Colonic mucosa (tissue), 4 donors: ENCODE results near the gene MYO1A. TPM values are rescaled to one million over a fixed set of nuclear protein-coding genes. Genes with fewer than 3 reads are reported as not detected.

Experiments used
- DNase-seq: peaks from one replicate; pipeline ENCODE4 v3.0.0-alpha.2; 2020
- H3K27ac ChIP-seq: fragments of 200-600 bp; one replicate; pipeline ENCODE4 v1.8.0; 2021
- H3K27me3 ChIP-seq: fragments of 200-600 bp; one replicate; pipeline ENCODE4 v1.8.0; 2021
- H3K36me3 ChIP-seq: fragments of 200-600 bp; one replicate; pipeline ENCODE4 v1.8.0; 2021
- H3K4me1 ChIP-seq: fragments of 200-600 bp; one replicate; pipeline ENCODE4 v1.8.0; 2021; ENCODE audit warnings: mild to moderate bottlenecking
- H3K4me3 ChIP-seq: fragments of 200-600 bp; one replicate; pipeline ENCODE4 v1.8.0; 2021
- H3K9ac ChIP-seq, 2 donors: one replicate each; pipeline ENCODE4 v1.7.0; 2013; ENCODE audit warnings: control low read depth in 2 of 2, low read depth in 2 of 2, low read length in 2 of 2
- H3K9me3 ChIP-seq: fragments of 200-600 bp; one replicate; pipeline ENCODE4 v1.8.0; 2021
- CTCF ChIP-seq: fragments of 200-600 bp; IDR thresholded peaks from one replicate; pipeline ENCODE4 v1.8.0; 2022; ENCODE audit warnings: antibody characterized with exemption, mild to moderate bottlenecking
- intact Hi-C: fragments of 100-400 bp; cut with DNase I; formaldehyde crosslinking; loops from one replicate; pipeline ENCODE4 v1.14.1; 2022
- total RNA-seq, 2 donors: library from RNA; stranded (reverse); fragmentation: NEBNext Ultra II Directional in 1 of 2; extraction: Animal tissue kit (Norgen Biotek cat#: 25700) in 1 of 2; gene quantifications; one replicate each; pipeline ENCODE4 v1.2.1, GENCODE V29; 2021
- donor health status: healthy.
- donor health status: DM: no; HTN: no; CAD: no.
- donor health status: DM: no; HTN: no; CAD: no.

Gene MYO1A
- total RNA-seq, 2 donors from 2014 or later, result 261 to 273 TPM

GRCh38 chr12:57009949-57010626 is 39.8 kb downstream of the MYO1A start:
- no peaks in the 10 kb centered on the region for H3K27me3 ChIP-seq
- intact Hi-C loops, result loop anchor here (2.0 to 10.0 kb wide), 2 partner anchors 49 to 175 kb away; no protein-coding TSS in a partner anchor
- no peaks in the 10 kb centered on the region for H3K9me3 ChIP-seq
- peaks cover 4% of the 10 kb centered on the region for H3K4me1 ChIP-seq
- H3K4me3 ChIP-seq, result no peak overlapping the region
- H3K36me3 ChIP-seq, result no peaks in the 10 kb centered on the region
- no peak overlapping the region for H3K27ac ChIP-seq
- no peak for TF ChIP-seq CTCF
- H3K9ac ChIP-seq, result no peak overlapping the region
- DNase-seq, result no peak

GRCh38 chr12:57008178-57008577 is 41.8 kb downstream of the MYO1A start:
- no peak overlapping the region for H3K9ac ChIP-seq
- no peak overlapping the region for H3K4me3 ChIP-seq
- no peak for DNase-seq
- H3K9me3 ChIP-seq, result no peaks in the 10 kb centered on the region
- intact Hi-C loops, result loop anchor here (2.0 kb wide), 1 partner anchor 51 kb away; no protein-coding TSS in a partner anchor
- peaks cover 7% of the 10 kb centered on the region for H3K4me1 ChIP-seq
- H3K36me3 ChIP-seq, result peaks cover under 1% of the 10 kb centered on the region
- H3K27ac ChIP-seq, result no peak overlapping the region
- peak; percentile 49 for TF ChIP-seq CTCF
- H3K27me3 ChIP-seq, result no peaks in the 10 kb centered on the region

GRCh38 chr12:57006809-57007475 is 43.0 kb downstream of the MYO1A start:
- Histone ChIP-seq H3K27ac (no peak overlapping the region), H3K36me3 (peaks cover 4% of the 10 kb centered on the region), H3K9me3 (no peaks in the 10 kb centered on the region), H3K4me1 (peaks cover 7% of the 10 kb centered on the region), H3K4me3 (no peak overlapping the region), H3K27me3 (no peaks in the 10 kb centered on the region), H3K9ac (peak overlapping the region; percentile 38 to 81)
- no peak for TF ChIP-seq CTCF
- intact Hi-C loops, result no loop called here
- no peak for DNase-seq

- DNase-seq, result peak; percentile 51
- peaks cover 4% of the 10 kb centered on the region for H3K36me3 ChIP-seq
- peak within 1 kb of the TSS; percentile 89 for H3K4me3 ChIP-seq
- H3K27ac ChIP-seq, result peak within 1 kb of the TSS; percentile 34
- peaks cover 14% of the 10 kb centered on the region for H3K4me1 ChIP-seq
- no peaks in the 10 kb centered on the region for H3K27me3 ChIP-seq
- peak; percentile 48 for TF ChIP-seq CTCF
- H3K9ac ChIP-seq, result peak within 1 kb of the TSS; percentile 85 to 87
- intact Hi-C loops, result no loop called here
- H3K9me3 ChIP-seq, result no peaks in the 10 kb centered on the region
Measured at GRCh38 chr12:57005980-57006808, 43.7 kb downstream of the MYO1A start, which contains the start of gene ZBTB39. Gene ZBTB39, minus strand, starts transcription at chr12:57006546. Its CDS starts 1,629 bp downstream, at chr12:57004917.

- no peaks in the 10 kb centered on the region for H3K27me3 ChIP-seq
- H3K4me1 ChIP-seq, result peaks cover 15% of the 10 kb centered on the region
- H3K9me3 ChIP-seq, result no peaks in the 10 kb centered on the region
- peaks cover 4% of the 10 kb centered on the region for H3K36me3 ChIP-seq
- intact Hi-C loops, result loop anchor here (5.0 kb wide), 1 partner anchor 247 kb away; no protein-coding TSS in a partner anchor
- no peak overlapping the region for H3K4me3 ChIP-seq
- no peak overlapping the region for H3K27ac ChIP-seq
- no peak for TF ChIP-seq CTCF
- DNase-seq, result no peak
- H3K9ac ChIP-seq, result peak overlapping the region in 1 of 2 donors; percentile 87
Measured at GRCh38 chr12:57004651-57005050, 45.3 kb downstream of the MYO1A start.
